Measurements from ENCODE around the gene DNAH1. TPM values are rescaled to one million over a fixed set of nuclear protein-coding genes. Genes with fewer than 3 reads are reported as not detected.

DNAH1 gene
- total and polyA plus RNA-seq, 2 of the 4 experiments (the other 2 are of a cell fraction): 2.0 to 4.0 TPM

- no peak for DNase-seq
- TF ChIP-seq ELK1 (IDR thresholded peaks at IDR 0.05; ENCODE audit: borderline replicate concordance, low read depth, low read length) (no peak), NFE2L2 (IDR thresholded peaks at IDR 0.05; ENCODE audit: low read depth, low read length) (no peak), MXI1 (IDR thresholded peaks at IDR 0.05; ENCODE audit: borderline replicate concordance, low read depth, low read length) (no peak), RCOR1 (IDR thresholded peaks at IDR 0.05; ENCODE audit: insufficient replicate concordance, low read length) (no peak), BHLHE40 (IDR thresholded peaks at IDR 0.05; ENCODE audit: low read depth, low read length) (no peak), CHD1 (IDR thresholded peaks at IDR 0.05; ENCODE audit: low read depth, low read length) (no peak), FOS (IDR thresholded peaks at IDR 0.05; ENCODE audit: low read depth, low read length) (no peak), MAZ (IDR thresholded peaks at IDR 0.05; ENCODE audit: borderline replicate concordance, low read depth, low read length) (no peak), CTCF (conservative IDR thresholded peaks at IDR 0.05; ENCODE audit: low read depth, low read length) (no peak), RFX5 (IDR thresholded peaks at IDR 0.05; ENCODE audit: low read depth, low read length) (no peak), USF2 (IDR thresholded peaks at IDR 0.05; ENCODE audit: low read depth, low read length) (no peak), MAFK (IDR thresholded peaks at IDR 0.05; ENCODE audit: low read depth, low read length) (no peak), POLR2A (IDR thresholded peaks at IDR 0.05; ENCODE audit: low read depth, low read length) (no peak), CEBPB (IDR thresholded peaks at IDR 0.05; ENCODE audit: low read depth, low read length) (no peak), SMC3 (IDR thresholded peaks at IDR 0.05; ENCODE audit: low read depth, low read length) (no peak), RAD21 (IDR thresholded peaks at IDR 0.05; ENCODE audit: low read length) (no peak)
- CTCF ChIA-PET: no interaction called here
- H2AK5ac ChIP-seq (ENCODE audit: low read depth, low read length): no peak overlapping the region
- no peak overlapping the region for H3K4ac ChIP-seq (ENCODE audit: low read depth, low read length)
- no peak overlapping the region for H3K56ac ChIP-seq (ENCODE audit: extremely low read depth, insufficient read depth, low read length)
- in situ Hi-C loops (cut with MboI; ENCODE audit: low sequenced_read_pairs): no loop called here
- no peaks in the 10 kb centered on the region for H3K27me3 ChIP-seq (ENCODE audit: control insufficient read depth, insufficient read depth, low read length)
- H3K9me3 ChIP-seq (ENCODE audit: control insufficient read depth, insufficient read depth, low read length): no peaks in the 10 kb centered on the region
- POLR2A ChIA-PET (ENCODE audit: unreplicated experiment): no interaction called here
- H2BK120ac ChIP-seq (ENCODE audit: low read depth, low read length): no peak overlapping the region
- no peak for ATAC-seq (ENCODE audit: low read depth)
- no peak overlapping the region for H3K27ac ChIP-seq (ENCODE audit: insufficient read depth, low read length)
- no peak overlapping the region for H3K14ac ChIP-seq (replicated peaks; ENCODE audit: low read depth, low read length)
- H3K4me3 ChIP-seq (ENCODE audit: insufficient read depth, low read depth, low read length): no peak overlapping the region
- H3K18ac ChIP-seq (ENCODE audit: low read depth, low read length): no peak overlapping the region
- H4K5ac ChIP-seq (ENCODE audit: low read depth, low read length): no peak overlapping the region
- no peak overlapping the region for H3K4me2 ChIP-seq (ENCODE audit: low read depth, low read length)
- H3K36me3 ChIP-seq (ENCODE audit: control insufficient read depth, insufficient read depth, low read length): no peaks in the 10 kb centered on the region
- 90% methylated on average over 4 of the region's 23 CpGs; no CpG with 5 or more reads in 1 of the 2 experiments for WGBS, 2 experiments (ENCODE audit: extremely low coverage in 2 of 2, insufficient read length in 1 of 2)
- H2AFZ ChIP-seq (replicated peaks; ENCODE audit: low read length, poor library complexity): no peak overlapping the region
- H3K79me1 ChIP-seq (ENCODE audit: low read depth in 1 of 2, low read length in 2 of 2): no peaks in the 10 kb centered on the region
- H3K4me1 ChIP-seq (ENCODE audit: control insufficient read depth, insufficient read depth, low read length): peaks cover 8% of the 10 kb centered on the region; the same call in 1 of the 2 replicates
- H4K8ac ChIP-seq (ENCODE audit: low read depth in 2 of 2, low read length in 2 of 2): no peak overlapping the region
- no peak overlapping the region for H2BK5ac ChIP-seq (ENCODE audit: low read depth, low read length, poor library complexity, severe bottlenecking)
- BruUV-seq (replicated peaks): no TSS peak
- no peak overlapping the region for H3K9ac ChIP-seq (ENCODE audit: low read depth, low read length)
- H2BK20ac ChIP-seq (ENCODE audit: low read depth, low read length): no peak overlapping the region
- H2BK15ac ChIP-seq (ENCODE audit: low read depth, low read length): no peak overlapping the region
- H2AK9ac ChIP-seq (replicated peaks; ENCODE audit: low read depth, low read length, poor library complexity): no peak overlapping the region
- H4K91ac ChIP-seq (ENCODE audit: insufficient read depth, low read depth, low read length): no peak overlapping the region
- no peak overlapping the region for H3K23ac ChIP-seq (ENCODE audit: low read depth, low read length)
- no peaks in the 10 kb centered on the region for H3K9me1 ChIP-seq (ENCODE audit: insufficient read depth, low read length)
- dilution Hi-C loops (cut with HindIII; ENCODE audit: low sequenced_read_pairs, unreplicated experiment): no loop called here
- no peaks in the 10 kb centered on the region; the same call in 1 of the 2 replicates for H4K20me1 ChIP-seq (ENCODE audit: insufficient read depth, low read length)
- intact Hi-C loops (cut with micrococcal nuclease): no loop called here
Measured at GRCh38 chr3:52441091-52441771, 125.1 kb downstream of the DNAH1 start.
